Smooth muscle cell (in vitro differentiated cells): ENCODE data around the gene FIP1L1. TPM values are rescaled to one million over a fixed set of nuclear protein-coding genes. Genes with fewer than 3 reads are reported as not detected.

Experiments
- DNase-seq: peaks from one replicate; lab custom pipeline; 2025; ENCODE audit not compliant: unreplicated experiment; lab: John Stamatoyannopoulos, UW
- H2AFZ ChIP-seq: fragments of 200-600 bp; sonication (generic); 2 replicates; pipeline ENCODE4 v1.6.0; 2016; ENCODE audit warnings: antibody characterized with exemption, low read depth, mild to moderate bottlenecking
- H3F3A ChIP-seq: fragments of 200-600 bp; sonication (generic); 2 replicates; pipeline ENCODE4 v1.6.0; 2017; ENCODE audit warnings: antibody characterized with exemption, low read depth
- H3K27ac ChIP-seq: fragments of 200-600 bp; sonication (generic); 2 replicates; pipeline ENCODE4 v1.5.1; 2016; ENCODE audit warnings: low read depth, mild to moderate bottlenecking
- H3K27me3 ChIP-seq: fragments of 200-600 bp; sonication (generic); 2 replicates; pipeline ENCODE4 v1.6.1; 2016; ENCODE audit warnings: low read depth, mild to moderate bottlenecking
- H3K36me3 ChIP-seq: fragments of 200-600 bp; sonication (generic); 2 replicates; pipeline ENCODE4 v1.5.1; 2016; ENCODE audit warnings: low read depth
- H3K4me1 ChIP-seq: fragments of 200-600 bp; sonication (generic); 2 replicates; pipeline ENCODE4 v1.5.1; 2016; ENCODE audit warnings: low read depth
- H3K4me2 ChIP-seq: fragments of 200-600 bp; sonication (generic); 2 replicates; pipeline ENCODE4 v1.6.0; 2016; ENCODE audit warnings: mild to moderate bottlenecking
- H3K4me3 ChIP-seq: fragments of 200-600 bp; sonication (generic); 2 replicates; pipeline ENCODE4 v1.5.1; 2016; ENCODE audit warnings: mild to moderate bottlenecking
- H3K79me2 ChIP-seq: fragments of 200-600 bp; sonication (generic); 2 replicates; pipeline ENCODE4 v1.6.0; 2016; ENCODE audit warnings: low read depth, mild to moderate bottlenecking
- H3K9ac ChIP-seq: fragments of 200-600 bp; sonication (generic); 2 replicates; pipeline ENCODE4 v1.6.0; 2016; ENCODE audit warnings: low read depth
- H3K9me3 ChIP-seq: fragments of 200-600 bp; sonication (generic); replicated peaks from 2 replicates; pipeline ENCODE4 v1.5.1; 2016; ENCODE audit warnings: low read depth
- H4K20me1 ChIP-seq: fragments of 200-600 bp; sonication (generic); 2 replicates; pipeline ENCODE4 v1.6.0; 2016; ENCODE audit warnings: low read depth
- WGBS: methylation state at CpG from one replicate; pipeline ENCODE4 v1.1.7; 2016; ENCODE audit warnings: low lambda C conversion rate; 5-methylcytosine and 5-hydroxymethylcytosine counted together
- polyA plus RNA-seq: library from polyadenylated mRNA; unstranded; fragments of >200 nt; fragmentation: Nextera tagmentation; extraction: Ambion mirVana; gene quantifications from 2 replicates; pipeline ENCODE4 v1.2.1, GENCODE V29; 2016
- total RNA-seq: library from RNA; depleted of rRNA; stranded (reverse); fragments of >200 nt; gene quantifications from 2 replicates; pipeline ENCODE4 v1.2.3, GENCODE V29; 2014
- TF ChIP-seq, protein P1 (sequence below): fragments of 200-600 bp; sonication (generic); IDR thresholded peaks from 2 replicates; pipeline ENCODE4 v1.5.1; 2017; ENCODE audit warnings: borderline replicate concordance, mild to moderate bottlenecking, antibody characterized with exemption; ENCODE audit not compliant: insufficient read depth, poor library complexity, severe bottlenecking

Gene FIP1L1
- total and polyA plus RNA-seq, 2 experiments from 2014 or later = 55.1 to 65.7 TPM

DNA sequence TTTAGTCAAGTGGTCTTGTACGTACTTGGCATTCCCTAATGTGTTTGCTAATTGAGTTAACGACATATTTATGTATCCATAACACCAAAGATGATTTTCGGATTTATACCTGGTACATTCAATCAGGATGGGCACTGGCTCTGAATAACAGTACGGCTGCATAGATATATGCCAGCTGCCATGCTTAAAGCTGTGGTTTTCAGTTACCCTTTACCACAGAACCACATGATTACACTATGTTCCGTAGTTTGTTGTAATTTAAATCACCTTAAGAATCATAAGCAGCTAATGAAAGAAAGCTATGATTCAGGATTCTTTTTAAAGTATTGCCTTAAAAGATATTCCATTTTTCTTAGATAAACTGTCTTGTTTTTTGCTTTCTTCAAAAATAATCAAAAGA, 53.6 kb downstream of the FIP1L1 start:
- H3K4me2 ChIP-seq = no peak overlapping the region
- peaks cover 5% of the 10 kb centered on the region for H3K4me1 ChIP-seq
- no peak for DNase-seq
- WGBS = 79% methylated on average over 5 of the region's 5 CpGs
- H3K9ac ChIP-seq = no peak overlapping the region
- no peak overlapping the region for H2AFZ ChIP-seq
- TF ChIP-seq, protein P1, sequence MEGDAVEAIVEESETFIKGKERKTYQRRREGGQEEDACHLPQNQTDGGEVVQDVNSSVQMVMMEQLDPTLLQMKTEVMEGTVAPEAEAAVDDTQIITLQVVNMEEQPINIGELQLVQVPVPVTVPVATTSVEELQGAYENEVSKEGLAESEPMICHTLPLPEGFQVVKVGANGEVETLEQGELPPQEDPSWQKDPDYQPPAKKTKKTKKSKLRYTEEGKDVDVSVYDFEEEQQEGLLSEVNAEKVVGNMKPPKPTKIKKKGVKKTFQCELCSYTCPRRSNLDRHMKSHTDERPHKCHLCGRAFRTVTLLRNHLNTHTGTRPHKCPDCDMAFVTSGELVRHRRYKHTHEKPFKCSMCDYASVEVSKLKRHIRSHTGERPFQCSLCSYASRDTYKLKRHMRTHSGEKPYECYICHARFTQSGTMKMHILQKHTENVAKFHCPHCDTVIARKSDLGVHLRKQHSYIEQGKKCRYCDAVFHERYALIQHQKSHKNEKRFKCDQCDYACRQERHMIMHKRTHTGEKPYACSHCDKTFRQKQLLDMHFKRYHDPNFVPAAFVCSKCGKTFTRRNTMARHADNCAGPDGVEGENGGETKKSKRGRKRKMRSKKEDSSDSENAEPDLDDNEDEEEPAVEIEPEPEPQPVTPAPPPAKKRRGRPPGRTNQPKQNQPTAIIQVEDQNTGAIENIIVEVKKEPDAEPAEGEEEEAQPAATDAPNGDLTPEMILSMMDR = no peak
- H3K4me3 ChIP-seq = no peak overlapping the region
- peaks cover 26% of the 10 kb centered on the region for H3K79me2 ChIP-seq
- H4K20me1 ChIP-seq = peaks cover 1% of the 10 kb centered on the region
- H3K27me3 ChIP-seq = no peaks in the 10 kb centered on the region
- H3F3A ChIP-seq = peaks cover 3% of the 10 kb centered on the region
- H3K9me3 ChIP-seq = no peaks in the 10 kb centered on the region
- H3K27ac ChIP-seq = peak overlapping the region; percentile 84
- peaks cover 34% of the 10 kb centered on the region for H3K36me3 ChIP-seq

DNA sequence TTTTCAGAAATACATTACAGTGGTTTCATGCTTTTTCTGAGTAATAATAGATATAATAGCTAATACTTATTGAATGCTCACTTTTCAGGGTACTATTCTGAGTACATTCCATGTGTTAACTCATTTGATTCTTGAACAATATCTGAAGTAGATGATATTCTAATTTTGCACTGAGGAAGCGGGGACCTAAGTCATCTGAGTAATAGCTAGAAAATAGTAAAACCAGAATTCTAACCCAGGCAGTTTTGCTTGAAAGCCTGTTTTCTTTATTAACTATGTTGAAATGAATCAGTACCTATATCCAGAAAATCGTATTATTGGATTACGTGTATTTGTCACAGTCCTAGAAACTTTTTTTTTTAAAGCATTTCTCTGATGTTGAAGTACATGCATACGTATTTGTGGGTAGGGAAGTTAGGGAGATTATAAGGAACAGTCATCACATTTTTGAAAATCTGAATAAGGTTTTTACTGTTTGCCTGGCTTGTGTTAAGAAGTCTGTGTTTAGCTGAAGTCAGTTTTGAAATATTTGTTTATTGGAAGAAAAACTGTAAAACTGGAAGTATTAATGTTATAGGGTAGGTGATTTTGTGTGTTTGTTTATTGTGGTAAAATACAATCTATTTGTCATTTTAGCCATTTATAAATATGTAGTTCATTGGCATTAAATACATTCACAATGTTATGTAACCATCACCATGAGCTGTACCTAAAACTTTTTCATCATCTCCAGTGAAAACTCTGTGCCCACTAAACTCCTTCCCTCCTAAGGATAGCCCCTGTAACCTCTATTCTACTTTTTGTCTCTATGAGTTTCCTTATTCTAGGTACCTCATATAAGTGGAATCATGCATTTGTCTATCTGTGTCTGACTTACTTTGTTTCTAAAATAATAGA, 55.3 kb downstream of the FIP1L1 start:
- no peaks in the 10 kb centered on the region for H3K27me3 ChIP-seq
- H3K9me3 ChIP-seq = no peaks in the 10 kb centered on the region
- H3K79me2 ChIP-seq = peaks cover 37% of the 10 kb centered on the region
- peaks cover 12% of the 10 kb centered on the region for H4K20me1 ChIP-seq
- peaks cover 3% of the 10 kb centered on the region for H3F3A ChIP-seq
- WGBS = 43% methylated on average over 4 of the region's 4 CpGs
- TF ChIP-seq, protein P1 = no peak
- peaks cover 5% of the 10 kb centered on the region for H3K4me1 ChIP-seq
- peaks cover 27% of the 10 kb centered on the region for H3K36me3 ChIP-seq
- peak overlapping the region; percentile 53 for H3K4me2 ChIP-seq
- no peak overlapping the region for H3K4me3 ChIP-seq
- peak overlapping the region; percentile 37 for H3K9ac ChIP-seq
- no peak overlapping the region for H2AFZ ChIP-seq
- peak overlapping the region; percentile 84 for H3K27ac ChIP-seq
- DNase-seq = no peak

DNA sequence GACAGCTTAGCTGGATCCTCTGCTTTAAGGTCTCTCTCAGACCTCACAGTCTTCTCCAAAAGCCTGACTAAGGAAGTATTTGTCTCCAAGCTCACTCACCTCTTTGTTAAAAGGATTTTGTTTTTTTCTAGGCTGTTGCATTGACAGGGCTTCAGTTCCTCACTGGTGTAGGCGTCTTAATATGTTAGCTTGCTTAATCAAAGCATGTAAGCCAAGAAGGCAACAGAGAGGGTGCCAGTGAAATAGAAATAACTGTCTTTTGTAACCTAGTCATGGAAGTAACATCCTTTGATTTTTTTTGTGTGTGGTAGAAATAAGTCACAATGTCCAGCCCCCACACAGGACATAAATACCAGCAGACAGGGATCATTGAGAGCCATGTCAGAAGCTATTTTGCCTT, 58.8 kb downstream of the FIP1L1 start:
- H3K27ac ChIP-seq = no peak overlapping the region
- no peaks in the 10 kb centered on the region for H3K36me3 ChIP-seq
- TF ChIP-seq, protein P1 = no peak
- H3K79me2 ChIP-seq = peaks cover 51% of the 10 kb centered on the region
- no peak for DNase-seq
- WGBS = 96% methylated on average over 1 of the region's 1 CpG
- no peak overlapping the region for H3K4me2 ChIP-seq
- peaks cover 17% of the 10 kb centered on the region for H4K20me1 ChIP-seq
- H3K27me3 ChIP-seq = no peaks in the 10 kb centered on the region
- H3K9ac ChIP-seq = no peak overlapping the region
- no peak overlapping the region for H2AFZ ChIP-seq
- no peaks in the 10 kb centered on the region for H3K9me3 ChIP-seq
- peaks cover 3% of the 10 kb centered on the region for H3F3A ChIP-seq
- H3K4me1 ChIP-seq = peaks cover 5% of the 10 kb centered on the region
- H3K4me3 ChIP-seq = no peak overlapping the region
